GM19395 (cell line): ENCODE data around the gene ARID4B.
"Not testable (repeated sequence)": the region's sequence is repeated elsewhere in the genome, so short reads cannot be mapped to it uniquely, and the experiment has no call there.

ENCODE experiments used
- ATAC-seq: cut with Tn5 transposase; IDR thresholded peaks from one replicate; pipeline ENCODE4 v1.9.1; 2021; ENCODE audit warnings: mild to moderate bottlenecking, moderate library complexity; ENCODE audit not compliant: unreplicated experiment

Gene ARID4B

DNA sequence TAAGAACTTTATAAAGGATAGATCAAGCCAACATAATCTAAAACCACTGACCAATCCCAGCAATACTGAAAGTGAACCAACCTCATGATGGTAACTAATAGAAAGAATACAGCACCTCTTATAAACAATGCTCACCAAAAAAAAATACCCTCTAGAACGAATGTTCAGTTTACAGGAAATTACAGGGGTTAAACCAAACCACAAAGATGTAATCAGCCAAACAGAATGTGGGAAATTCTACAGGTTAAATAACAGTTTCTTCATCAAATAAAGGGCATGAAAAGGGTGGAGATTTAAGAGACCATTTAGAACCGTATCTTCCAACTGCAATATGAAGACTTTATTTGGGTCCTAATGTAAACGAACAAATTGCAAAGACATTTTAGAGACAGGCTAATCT, 30.4 kb downstream of the ARID4B start:
- no peak for ATAC-seq

DNA sequence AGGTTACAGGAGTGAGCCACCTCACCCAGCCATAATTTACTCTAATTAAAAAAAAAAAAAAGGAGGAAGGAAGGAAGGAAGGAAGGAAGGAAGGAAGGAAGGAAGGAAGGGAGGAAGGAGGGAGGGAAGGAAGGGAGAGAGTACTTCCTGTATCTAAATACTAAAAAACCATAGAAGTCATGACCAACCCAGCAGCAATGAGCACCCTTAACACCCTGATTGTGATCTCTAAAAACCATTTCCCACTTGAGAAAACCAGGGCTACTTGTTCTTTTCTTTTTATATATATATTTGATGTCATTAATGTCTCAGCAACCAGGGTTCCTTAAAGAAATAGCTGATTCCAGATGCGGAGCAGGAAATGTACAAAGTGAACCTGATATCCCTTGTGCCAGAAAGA, 31.2 kb downstream of the ARID4B start:
- no peak for ATAC-seq

- ATAC-seq: no peak
Observed at GRCh38 chr1:235295902-235296350, 32.1 kb downstream of the ARID4B start.

- no peak for ATAC-seq
Observed at GRCh38 chr1:235293322-235293942, 34.5 kb downstream of the ARID4B start.

DNA sequence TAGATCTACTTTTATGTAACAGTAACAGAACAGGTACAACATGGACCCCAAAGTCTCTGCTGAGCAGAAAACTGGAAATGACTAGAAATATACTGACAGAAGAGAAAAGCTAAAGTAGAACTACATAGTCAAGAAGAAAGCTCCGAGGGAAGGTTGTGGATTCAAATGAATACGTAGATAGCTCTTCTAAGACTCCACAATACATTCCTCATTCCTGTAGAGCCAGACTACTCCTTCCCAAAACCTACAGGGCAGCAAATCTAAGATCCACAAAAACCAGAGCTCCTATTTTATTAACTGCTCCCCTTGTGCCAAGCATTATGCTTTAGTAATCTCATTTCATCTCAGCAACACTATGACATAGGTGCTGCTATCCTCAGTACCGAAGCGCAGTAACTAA, 35.2 kb downstream of the ARID4B start:
- ATAC-seq: no peak

DNA sequence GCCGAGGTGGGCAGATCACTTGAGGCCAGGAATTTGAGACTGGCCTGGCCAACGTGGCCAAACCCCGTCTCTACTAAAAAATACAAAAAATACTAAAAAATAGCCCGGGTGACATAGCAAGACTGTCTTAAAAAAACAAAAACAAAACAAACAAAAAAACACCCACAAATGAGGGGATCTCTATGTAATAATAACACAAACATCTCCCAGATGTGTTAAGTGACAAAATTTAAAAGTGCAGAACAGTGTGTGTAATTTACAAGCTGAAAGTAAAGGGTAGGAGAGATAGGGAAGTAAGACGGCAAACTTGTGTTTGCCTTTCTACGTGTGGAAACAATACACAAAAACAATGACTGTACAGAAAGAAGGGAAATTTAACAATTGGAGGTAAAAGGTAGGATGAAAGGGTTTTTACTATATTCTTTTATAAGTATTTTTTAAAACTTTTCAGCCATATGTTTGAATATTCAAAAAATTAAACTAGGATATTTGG, 36.3 kb downstream of the ARID4B start:
- ATAC-seq: no peak

DNA sequence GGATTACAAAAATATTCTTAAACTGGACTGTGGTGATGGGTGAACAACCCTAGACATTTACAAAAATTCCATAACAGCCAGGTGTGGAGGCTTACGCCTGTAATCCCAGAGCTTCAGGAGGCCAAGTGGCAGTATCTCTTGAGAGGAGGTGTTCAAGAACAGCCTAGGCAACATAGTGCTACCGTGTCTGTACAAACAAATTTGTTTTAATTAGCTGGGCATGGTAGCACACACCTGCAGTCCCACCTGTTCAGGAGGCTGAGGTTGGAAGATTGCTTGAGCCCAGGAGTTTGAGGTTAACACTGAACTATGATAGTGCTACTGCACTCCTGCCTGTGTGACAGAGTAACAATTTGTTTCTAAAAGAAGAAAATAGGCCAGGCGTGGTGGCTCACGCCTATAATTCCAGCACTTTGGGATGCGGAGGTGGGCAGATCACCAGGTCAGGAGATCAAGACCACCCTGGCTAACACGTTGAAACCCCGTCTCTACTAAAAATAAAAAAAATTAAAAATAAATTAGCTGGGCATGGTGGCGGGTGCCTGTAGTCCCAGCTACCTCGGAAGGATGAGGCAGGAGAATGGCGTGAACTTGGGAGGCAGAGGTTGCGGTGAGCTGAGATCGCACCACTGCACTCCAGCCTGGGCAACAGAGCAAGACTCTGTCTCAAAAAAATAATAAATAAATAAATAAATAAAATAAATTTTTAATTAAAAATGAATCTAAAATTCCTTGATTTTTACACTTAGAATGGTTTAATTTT, 37.1 kb downstream of the ARID4B start:
- ATAC-seq: no peak

GRCh38 chr1:235289859-235290739, 37.9 kb downstream of the ARID4B start:
- no peak for ATAC-seq

DNA sequence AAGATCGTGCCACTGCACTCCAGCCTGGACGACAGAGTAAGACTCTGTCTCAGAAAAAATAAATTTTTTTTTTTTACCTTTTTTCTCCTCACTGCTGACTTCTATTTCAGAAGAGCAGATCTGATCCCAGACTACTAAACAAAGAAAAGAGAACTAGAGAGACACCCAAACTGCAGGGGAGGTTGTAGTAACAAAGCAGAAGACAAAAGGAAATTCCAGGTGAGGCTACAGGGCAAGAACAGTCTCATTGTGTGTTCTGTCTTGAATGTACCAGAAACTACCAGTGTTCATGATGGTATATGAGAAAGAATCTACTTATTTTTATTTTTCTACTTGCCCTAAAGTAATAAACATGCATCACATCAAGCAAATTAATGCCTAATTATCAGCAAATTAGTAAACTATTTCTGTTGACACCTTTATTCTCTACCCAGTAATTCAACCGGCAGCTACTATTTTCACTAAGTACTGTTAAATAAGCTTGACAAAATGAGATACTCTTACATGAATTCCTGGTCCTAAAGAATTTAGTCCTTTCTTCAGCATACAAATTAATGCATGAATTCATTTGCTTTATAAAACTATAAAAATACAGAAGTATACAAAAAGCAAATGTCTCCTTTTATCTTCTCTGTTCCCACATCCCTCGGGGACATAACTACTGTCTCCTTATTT, 40.6 kb downstream of the ARID4B start:
- ATAC-seq: no peak

GRCh38 chr1:235286667-235287066, 41.3 kb downstream of the ARID4B start:
- ATAC-seq: no peak

DNA sequence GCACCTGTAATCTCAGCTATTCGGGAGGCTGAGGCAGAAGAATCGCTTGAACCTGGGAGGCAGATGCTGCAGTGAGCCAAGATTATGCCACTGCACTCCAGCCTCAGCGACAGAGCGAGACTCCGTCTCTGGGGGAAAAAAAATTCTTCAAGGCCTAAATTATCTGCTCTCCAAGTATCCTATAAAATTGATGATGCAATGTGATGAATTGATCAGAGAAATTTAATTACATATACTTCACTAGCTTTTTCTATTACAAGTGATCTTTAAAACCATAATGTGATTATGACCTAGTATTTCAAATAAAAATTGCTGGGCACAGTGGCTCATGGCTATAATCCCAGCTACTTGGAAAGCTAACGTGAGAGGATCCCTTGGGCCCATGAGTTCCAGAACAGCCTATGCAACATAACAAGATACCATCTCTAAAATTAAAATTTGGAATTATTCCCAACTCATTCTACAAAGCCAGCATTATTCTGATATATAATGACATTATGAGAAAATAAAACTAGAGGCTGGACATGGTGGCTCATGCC, 43.7 kb downstream of the ARID4B start:
- ATAC-seq: no peak

DNA sequence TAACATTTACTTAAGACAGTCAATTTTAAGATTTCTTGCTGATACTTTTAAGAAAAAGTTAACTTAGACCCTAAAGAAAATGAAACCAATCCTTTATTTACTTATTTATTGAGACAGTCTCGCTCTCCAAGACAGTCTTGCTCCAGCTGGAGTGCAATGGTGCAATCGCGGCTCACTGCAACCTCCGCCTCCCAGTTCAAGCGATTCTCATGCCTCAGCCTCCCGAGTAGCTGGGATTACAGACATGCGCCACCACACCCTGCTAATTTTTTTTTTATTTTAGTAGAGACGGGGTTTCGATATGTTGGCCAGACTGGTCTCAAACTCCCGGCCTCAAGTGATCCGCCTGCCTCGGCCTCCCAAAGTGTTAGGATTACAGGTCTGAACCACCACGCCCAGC, 44.3 kb downstream of the ARID4B start:
- not testable (repeated sequence) for ATAC-seq

DNA sequence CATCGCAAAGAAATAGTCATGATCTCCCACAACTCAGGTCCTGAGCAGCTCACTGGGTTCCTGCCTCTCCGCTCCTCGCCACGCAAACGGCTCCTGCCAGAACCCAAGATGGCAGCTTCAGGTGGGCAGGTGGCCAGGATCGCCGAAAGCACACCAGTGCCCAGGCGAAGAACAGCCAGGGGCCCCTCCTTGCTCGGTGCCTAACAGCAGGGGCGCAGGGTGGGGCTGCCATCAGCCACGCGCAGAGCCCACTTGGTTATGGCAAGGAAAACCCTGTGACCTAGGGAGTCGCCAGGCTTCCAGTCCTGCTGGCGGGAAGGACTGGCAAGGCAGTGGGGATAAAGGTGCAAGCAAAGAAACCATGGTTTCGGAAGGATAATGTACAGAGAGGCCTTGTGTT, 47.5 kb downstream of the ARID4B start:
- ATAC-seq: no peak

GRCh38 chr1:235279694-235280093, 48.3 kb downstream of the ARID4B start:
- ATAC-seq: no peak

- no peak for ATAC-seq
Observed at GRCh38 chr1:235278915-235279292, 49.1 kb downstream of the ARID4B start.

DNA sequence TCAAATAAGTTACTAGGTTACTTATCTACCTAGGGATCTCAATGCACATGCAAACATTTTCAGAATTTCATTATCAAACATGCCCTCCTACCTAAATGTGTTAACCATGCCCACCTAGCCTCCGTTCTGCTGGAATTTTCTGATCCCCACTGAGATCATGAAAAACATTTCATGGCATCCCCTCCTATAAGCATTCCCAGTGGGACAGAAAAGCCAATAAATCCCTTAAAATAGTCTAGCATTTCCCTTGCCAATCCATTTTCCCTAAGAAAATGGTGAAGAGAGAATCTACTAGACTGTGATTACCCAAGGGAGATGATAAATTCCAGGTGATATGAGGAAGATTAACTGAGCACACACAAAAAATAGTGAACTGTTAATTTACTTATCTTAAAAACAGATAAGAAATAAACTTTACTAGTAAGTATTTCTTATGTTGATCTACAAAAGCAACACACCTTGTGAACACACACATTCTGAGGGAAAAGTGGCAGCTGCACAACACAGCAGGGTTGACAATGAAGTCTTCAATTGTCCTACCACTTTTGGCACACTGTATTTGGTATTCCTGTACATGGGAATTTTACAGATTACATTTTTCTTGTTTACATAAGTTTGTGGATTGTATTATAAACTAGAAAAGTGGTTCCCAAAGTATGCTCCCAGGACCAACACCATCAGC, 49.6 kb downstream of the ARID4B start:
- no peak for ATAC-seq

DNA sequence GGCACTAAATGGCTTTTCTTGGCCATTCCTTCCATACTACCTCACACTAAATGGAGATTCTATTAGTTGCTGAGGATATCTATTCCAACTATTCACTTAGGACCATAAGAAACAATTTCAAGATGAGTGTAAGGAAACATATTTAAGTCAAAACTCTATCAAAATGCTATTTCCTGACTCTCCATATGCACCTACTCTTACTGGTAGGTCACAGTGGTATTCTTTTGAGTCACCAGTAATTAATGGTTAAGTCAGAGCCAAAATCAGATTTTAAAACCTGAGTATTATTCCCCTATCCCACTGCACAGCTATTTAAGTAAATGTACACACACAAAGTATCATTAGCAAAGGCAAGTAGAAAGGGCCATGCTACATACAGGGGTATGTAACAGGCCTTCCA, 50.3 kb downstream of the ARID4B start:
- no peak for ATAC-seq

GRCh38 chr1:235275836-235276235, 52.1 kb downstream of the ARID4B start:
- no peak for ATAC-seq

DNA sequence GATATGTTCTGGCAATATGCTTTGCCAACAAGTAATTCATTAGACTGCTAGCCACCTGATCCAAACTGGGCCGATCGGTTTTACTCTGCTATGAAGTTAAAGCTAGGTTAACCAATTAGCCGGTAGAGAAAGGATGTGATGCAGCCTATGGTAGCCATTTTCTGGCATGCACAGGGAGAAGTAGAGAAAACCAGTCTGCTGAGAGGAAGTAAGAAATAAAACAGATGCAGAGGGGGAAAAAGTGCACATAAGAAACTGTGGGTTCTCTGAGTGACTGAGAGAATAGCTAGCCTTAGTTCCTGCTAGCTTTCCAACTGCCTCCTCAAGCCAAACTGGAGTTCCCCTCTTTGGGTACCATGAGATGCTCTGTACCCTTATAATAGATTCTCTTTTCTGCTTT, 52.8 kb downstream of the ARID4B start:
- ATAC-seq: peak; percentile 86

GRCh38 chr1:235272851-235273250, 55.1 kb downstream of the ARID4B start:
- no peak for ATAC-seq
